Adrenal gland (tissue), 12 donors: ENCODE data around the gene HAP1. TPM values are rescaled to one million over a fixed set of nuclear protein-coding genes. Genes with fewer than 3 reads are reported as not detected.

Source experiments
- DNase-seq, 7 donors: peaks; one replicate each; pipeline ENCODE4 v3.0.0-alpha.2; 2019 to 2020
- H3K27ac ChIP-seq, 5 donors: fragments of 200-600 bp; sonication (generic) in 4 of 5; 1 replicate in 3 of 5; 2 replicates in 2 of 5; pipeline versions ENCODE4 v1.5.1 to v1.8.0; 2016 to 2020; ENCODE audit warnings: mild to moderate bottlenecking in 1 of 5
- H3K27me3 ChIP-seq: fragments of 200-600 bp; 2 replicates; pipeline ENCODE4 v1.8.0; 2021
- H3K36me3 ChIP-seq, 2 donors: fragments of 200-600 bp; replicated peaks in 1 of 2; 1 replicate in 1 of 2; 2 replicates in 1 of 2; pipeline versions ENCODE4 v1.5.1 to v1.8.0; 2018 to 2022
- H3K4me1 ChIP-seq, 2 donors: fragments of 200-600 bp; replicated peaks in 1 of 2; 1 replicate in 1 of 2; 2 replicates in 1 of 2; pipeline versions ENCODE4 v1.5.1 to v1.8.0; 2018 to 2021
- H3K4me3 ChIP-seq, 4 donors: fragments of 200-600 bp; sonication (generic) in 3 of 4; one replicate each; pipeline ENCODE4 v1.5.1; 2016 to 2018
- H3K9me3 ChIP-seq, 3 donors: fragments of 200-600 bp; sonication (generic) in 1 of 3; replicated peaks in 1 of 3; 1 replicate in 2 of 3; 2 replicates in 1 of 3; pipeline versions ENCODE4 v1.5.1 to v1.8.0; 2016 to 2021
- POLR2A ChIP-seq, 2 donors: fragments of 450-650 bp; IDR thresholded peaks; one replicate each; pipeline ENCODE4 v1.6.1; 2017; ENCODE audit warnings: antibody characterized with exemption in 2 of 2, mild to moderate bottlenecking in 2 of 2, moderate library complexity in 1 of 2
- WGBS, 4 donors: extraction: QIAGEN DNeasy Blood & Tissue Kit in 2 of 4; methylation state at CpG; one replicate each; pipeline versions ENCODE4 v1.1.5 to v1.1.7; 2013 to 2017; 5-methylcytosine and 5-hydroxymethylcytosine counted together
- intact Hi-C, 2 donors: fragments of 100-400 bp; cut with DNase I; formaldehyde crosslinking; loops; one replicate each; pipeline versions ENCODE4 v1.14.1 to v1.15.0; 2022 to 2023
- polyA plus RNA-seq, 3 donors: library from polyadenylated mRNA; stranded (reverse); fragments of 200-250 nt in 2 of 3; fragments of 350-450 nt in 1 of 3; fragmentation: Illumina TruSeq in 1 of 3; extraction: RNeasy Lipid Tissue Mini Kit (QIAGEN cat#74804) in 1 of 3; gene quantifications; one replicate each; pipeline ENCODE4 v1.2.3, GENCODE V29; 2013 to 2014
- total RNA-seq, 9 donors: library from RNA; depleted of rRNA in 4 of 9; stranded (reverse); fragments of >200 nt in 4 of 9; fragments of 120-200 nt in 1 of 9; fragmentation: NEBNext Ultra II Directional in 1 of 9; extraction: Animal tissue kit (Norgen Biotek cat#: 25700) in 1 of 9; gene quantifications; one replicate each; pipeline versions ENCODE4 v1.1.0 to v1.2.4, GENCODE V29; 2013 to 2023
- TF ChIP-seq, protein P1 (sequence below), 6 experiments: fragments of 450-650 bp in 4 of 6; fragments of 200-600 bp in 2 of 6; sonication (generic) in 1 of 6; IDR thresholded peaks; 1 replicate in 5 of 6; 2 replicates in 1 of 6; pipeline versions ENCODE4 v1.5.1 to v1.8.0; 2016 to 2021; ENCODE audit warnings: antibody characterized with exemption in 6 of 6, mild to moderate bottlenecking in 2 of 6, moderate library complexity in 1 of 6
- donor health status: healthy with polysubstance abuse.
- donor health status: Bipolar disorder and iron deficiency.
- donor health status: DM: yes; HTN: yes; CAD: no.
- donor health status: DM: no; HTN: no; CAD: no.
- donor health status: DM: no; HTN: no; CAD: no.
- donor health status: DM: yes; HTN: yes; CAD: no.

HAP1 gene
- total and polyA plus RNA-seq, 12 donors: 0.17 to 2.8 (median 0.65) TPM; not detected in 1

DNA sequence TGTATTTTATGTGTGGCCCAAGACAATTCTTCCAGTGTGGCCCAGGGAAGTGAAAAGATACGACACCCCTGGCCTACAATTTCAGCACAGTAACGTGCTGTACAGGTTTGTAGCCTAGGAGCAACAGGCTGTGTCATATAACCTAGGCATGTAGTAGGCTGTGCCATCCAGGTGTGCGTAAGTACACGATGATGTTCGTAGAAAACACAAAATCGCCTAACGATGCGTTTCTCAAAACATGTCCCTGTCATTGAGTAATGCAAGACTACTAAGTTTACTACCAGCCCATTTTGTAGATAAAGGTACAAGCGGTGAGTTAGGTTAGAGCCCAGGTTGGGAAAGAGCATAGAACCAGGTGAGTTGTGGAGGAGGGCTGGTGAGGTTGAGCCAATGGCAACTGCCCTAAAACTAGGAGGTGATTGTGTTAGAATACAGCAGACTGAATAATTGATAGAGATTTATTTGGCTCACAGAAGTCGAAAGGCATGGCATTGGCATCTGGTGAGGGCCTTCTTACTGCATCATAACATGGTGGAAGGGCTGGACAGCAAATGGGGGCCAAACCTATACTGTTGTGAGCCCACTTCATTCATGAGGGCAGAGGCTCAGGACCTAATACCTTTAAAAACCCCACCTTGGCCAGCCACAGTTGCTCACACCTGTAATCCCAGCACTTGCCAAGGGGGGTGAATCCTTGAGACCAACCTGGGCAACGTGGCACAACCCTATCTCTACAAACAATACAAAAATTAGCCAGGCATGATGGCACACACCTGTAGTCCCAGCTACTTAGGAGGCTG is 41.5 kb downstream of the HAP1 start:
- WGBS, 4 donors: 86 to 91% (median 89%) methylated on average over 11 of the region's 11 CpGs
- Histone ChIP-seq H3K9me3 (no peaks in the 10 kb centered on the region), H3K27ac (no peak overlapping the region), H3K4me3 (no peak overlapping the region), H3K4me1 (peaks cover 19 to 50% of the 10 kb centered on the region in 2 donors), H3K27me3 (no peaks in the 10 kb centered on the region), H3K36me3 (peaks cover 0 to 58% of the 10 kb centered on the region in 2 donors)
- intact Hi-C loops: no loop called here
- TF ChIP-seq, protein P1, sequence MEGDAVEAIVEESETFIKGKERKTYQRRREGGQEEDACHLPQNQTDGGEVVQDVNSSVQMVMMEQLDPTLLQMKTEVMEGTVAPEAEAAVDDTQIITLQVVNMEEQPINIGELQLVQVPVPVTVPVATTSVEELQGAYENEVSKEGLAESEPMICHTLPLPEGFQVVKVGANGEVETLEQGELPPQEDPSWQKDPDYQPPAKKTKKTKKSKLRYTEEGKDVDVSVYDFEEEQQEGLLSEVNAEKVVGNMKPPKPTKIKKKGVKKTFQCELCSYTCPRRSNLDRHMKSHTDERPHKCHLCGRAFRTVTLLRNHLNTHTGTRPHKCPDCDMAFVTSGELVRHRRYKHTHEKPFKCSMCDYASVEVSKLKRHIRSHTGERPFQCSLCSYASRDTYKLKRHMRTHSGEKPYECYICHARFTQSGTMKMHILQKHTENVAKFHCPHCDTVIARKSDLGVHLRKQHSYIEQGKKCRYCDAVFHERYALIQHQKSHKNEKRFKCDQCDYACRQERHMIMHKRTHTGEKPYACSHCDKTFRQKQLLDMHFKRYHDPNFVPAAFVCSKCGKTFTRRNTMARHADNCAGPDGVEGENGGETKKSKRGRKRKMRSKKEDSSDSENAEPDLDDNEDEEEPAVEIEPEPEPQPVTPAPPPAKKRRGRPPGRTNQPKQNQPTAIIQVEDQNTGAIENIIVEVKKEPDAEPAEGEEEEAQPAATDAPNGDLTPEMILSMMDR (IDR thresholded peaks at IDR 0.05): no peak
- peak in 1 of 2 donors; percentile 8 for TF ChIP-seq POLR2A (IDR thresholded peaks at IDR 0.05)
- DNase-seq: no peak

DNA sequence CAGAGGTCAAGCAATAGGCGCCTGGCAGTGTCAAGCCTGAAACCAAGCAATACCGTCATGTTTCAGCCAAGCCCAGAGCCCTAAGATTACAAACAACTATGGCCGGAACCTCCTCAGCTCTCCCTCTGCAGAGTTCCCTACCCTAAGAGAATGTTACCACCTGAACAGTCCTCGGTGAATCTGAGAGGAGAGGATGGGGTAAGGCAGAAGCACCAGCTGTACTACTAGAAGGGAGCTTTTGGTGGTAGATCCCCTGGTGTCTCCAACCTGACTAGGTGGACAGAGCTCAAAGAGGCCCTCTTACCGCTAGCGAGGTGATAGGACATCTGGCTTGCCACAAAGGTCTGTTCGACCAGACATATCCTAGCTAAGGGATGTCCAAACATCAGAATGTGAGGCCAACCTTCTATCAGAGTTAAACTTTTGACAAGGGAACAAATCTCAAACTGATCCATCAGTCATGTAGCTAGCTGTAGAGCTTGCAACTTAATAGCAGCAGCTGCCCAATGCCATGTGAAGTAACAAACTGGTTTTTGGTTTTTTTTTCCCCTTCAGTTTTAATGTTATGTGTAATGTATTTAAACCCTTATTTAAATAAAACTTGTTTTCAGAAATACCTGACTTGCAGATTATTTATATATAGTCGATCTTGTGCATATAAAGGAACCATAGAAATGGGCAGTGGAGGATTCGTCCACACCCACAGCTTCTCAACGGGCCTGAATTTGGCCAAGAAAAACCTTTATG is 43.2 kb downstream of the HAP1 start:
- Histone ChIP-seq H3K36me3 (peaks cover 0 to 58% of the 10 kb centered on the region in 2 donors), H3K9me3 (no peaks in the 10 kb centered on the region), H3K27ac (peak overlapping the region in 2 of 5 donors; percentile 100), H3K4me1 (peaks cover 13 to 41% of the 10 kb centered on the region in 2 donors), H3K27me3 (no peaks in the 10 kb centered on the region), H3K4me3 (peak overlapping the region in 1 of 4 donors; percentile 97)
- DNase-seq: no peak
- intact Hi-C loops: no loop called here
- 62 to 74% (median 69%) methylated on average over 9 to 10 of the region's 10 CpGs for WGBS, 4 donors
- no peak for TF ChIP-seq POLR2A (IDR thresholded peaks at IDR 0.05)
- TF ChIP-seq, protein P1 (IDR thresholded peaks at IDR 0.05): no peak

DNA sequence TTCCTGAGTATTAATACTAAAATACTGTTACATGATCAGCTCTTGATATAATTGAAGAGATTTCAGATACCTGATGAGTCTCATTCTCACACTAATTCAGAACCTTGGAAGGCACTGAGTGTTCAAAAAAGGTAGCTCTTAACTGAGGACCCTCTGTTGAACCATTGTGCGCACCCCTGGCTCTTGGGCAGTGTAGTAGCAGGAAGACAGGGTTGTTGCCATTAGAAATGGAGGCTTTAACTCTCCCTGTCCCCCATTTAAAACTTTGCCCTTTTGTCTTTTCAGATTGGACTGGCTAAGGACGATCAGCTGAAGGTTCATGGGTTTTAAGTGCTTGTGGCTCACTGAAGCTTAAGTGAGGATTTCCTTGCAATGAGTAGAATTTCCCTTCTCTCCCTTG is 43.9 kb downstream of the HAP1 start:
- no peak for DNase-seq
- WGBS, 4 donors: 59 to 70% (median 59%) methylated on average over 2 of the region's 2 CpGs
- peak overlapping the region in 4 of 5 donors; percentile 100 for H3K27ac ChIP-seq
- H3K27me3 ChIP-seq: no peaks in the 10 kb centered on the region
- peak overlapping the region in 1 of 4 donors; percentile 97 for H3K4me3 ChIP-seq
- intact Hi-C loops: no loop called here
- H3K4me1 ChIP-seq: peaks cover 13 to 34% of the 10 kb centered on the region in 2 donors
- TF ChIP-seq POLR2A (IDR thresholded peaks at IDR 0.05): no peak
- TF ChIP-seq, protein P1 (IDR thresholded peaks at IDR 0.05): no peak
- H3K9me3 ChIP-seq: no peaks in the 10 kb centered on the region
- H3K36me3 ChIP-seq: peaks cover 0 to 58% of the 10 kb centered on the region in 2 donors
